AML-193 (cell line): ENCODE results near the gene BCAR1.

Experiments
- DNase-seq, 2 experiments: peaks; one replicate each; lab custom pipeline; 2025; lab: John Stamatoyannopoulos, UW

Gene BCAR1

GRCh38 chr16:75239542-75240122 is 11.8 kb downstream of the BCAR1 start:
- DNase-seq, result no peak

GRCh38 chr16:75238853-75239541 is 12.4 kb downstream of the BCAR1 start:
- DNase-seq, result no peak

- DNase-seq, result no peak
Measured at GRCh38 chr16:75238132-75238852, 13.1 kb downstream of the BCAR1 start.

GRCh38 chr16:75237398-75238131 is 13.9 kb downstream of the BCAR1 start:
- no peak for DNase-seq

GRCh38 chr16:75236736-75237397 is 14.6 kb downstream of the BCAR1 start:
- no peak for DNase-seq

GRCh38 chr16:75236232-75236631 is 15.2 kb downstream of the BCAR1 start:
- DNase-seq, result no peak

GRCh38 chr16:75235721-75236193 is 15.7 kb downstream of the BCAR1 start:
- no peak for DNase-seq

GRCh38 chr16:75234856-75235696 is 16.3 kb downstream of the BCAR1 start:
- no peak for DNase-seq

GRCh38 chr16:75233611-75233938 is 17.8 kb downstream of the BCAR1 start:
- no peak for DNase-seq

- no peak for DNase-seq
Measured at GRCh38 chr16:75231570-75231969, 19.9 kb downstream of the BCAR1 start.

GRCh38 chr16:75230471-75231110 is 20.8 kb downstream of the BCAR1 start:
- DNase-seq, result no peak

GRCh38 chr16:75229172-75230031 is 22.0 kb downstream of the BCAR1 start:
- no peak for DNase-seq

- DNase-seq, result no peak
Measured at GRCh38 chr16:75228143-75228976, 23.1 kb downstream of the BCAR1 start.

GRCh38 chr16:75227361-75228142 is 23.9 kb downstream of the BCAR1 start:
- DNase-seq, result no peak

GRCh38 chr16:75226550-75227360 is 24.7 kb downstream of the BCAR1 start:
- DNase-seq, result no peak

GRCh38 chr16:75225678-75226515 is 25.5 kb downstream of the BCAR1 start:
- DNase-seq, result no peak
